DND-41 (cell line): ENCODE results near the gene PHF1.

Experiments used
- ATAC-seq: fragments of 200-7000 bp; cut with Tn5 transposase; 3 replicates; pipeline ENCODE4 v1.9.1; 2021; ENCODE audit warnings: low read depth; ENCODE audit not compliant: insufficient read depth
- DNase-seq: peaks from one replicate; pipeline ENCODE4 v3.0.0-alpha.2; 2020
- H2AFZ ChIP-seq: 2 replicates; pipeline ENCODE4 v1.6.0; 2012; ENCODE audit warnings: low read depth, low read length
- H3K27ac ChIP-seq: 2 replicates; pipeline ENCODE4 v1.5.1; 2012; ENCODE audit warnings: low read length, inconsistent platforms
- H3K27me3 ChIP-seq: fragments of 200-600 bp; sonication (generic); 2 replicates; pipeline ENCODE4 v1.6.0; 2012; ENCODE audit warnings: low read length, mild to moderate bottlenecking, inconsistent platforms; ENCODE audit not compliant: insufficient read depth, poor library complexity
- H3K36me3 ChIP-seq: 2 replicates; pipeline ENCODE4 v1.5.1; 2012; ENCODE audit warnings: low read length, inconsistent platforms; ENCODE audit not compliant: insufficient read depth
- H3K4me1 ChIP-seq: 2 replicates; pipeline ENCODE4 v1.5.1; 2012; ENCODE audit warnings: mild to moderate bottlenecking, low read length; ENCODE audit not compliant: insufficient read depth
- H3K4me2 ChIP-seq: 2 replicates; pipeline ENCODE4 v1.6.0; 2012; ENCODE audit warnings: mild to moderate bottlenecking, moderate library complexity, low read length, inconsistent platforms; ENCODE audit not compliant: insufficient read depth
- H3K4me3 ChIP-seq, 2 experiments: fragments of 200-600 bp in 1 of 2; shearing (Covaris generic) in 1 of 2; 2 replicates each; pipeline ENCODE4 v1.5.1; 2012 to 2016; ENCODE audit warnings: inconsistent platforms in 2 of 2, low read length in 2 of 2, mild to moderate bottlenecking in 2 of 2, low read depth in 1 of 2, moderate library complexity in 1 of 2
- H3K79me2 ChIP-seq: 2 replicates; pipeline ENCODE4 v1.6.0; 2012; ENCODE audit warnings: low read length, inconsistent platforms; ENCODE audit not compliant: insufficient read depth
- H3K9ac ChIP-seq: 2 replicates; pipeline ENCODE4 v1.6.0; 2012; ENCODE audit warnings: low read depth, mild to moderate bottlenecking, inconsistent platforms, low read length, moderate library complexity
- H3K9me3 ChIP-seq: 2 replicates; pipeline ENCODE4 v1.5.1; 2012; ENCODE audit warnings: low read length, moderate library complexity, mild to moderate bottlenecking, inconsistent platforms; ENCODE audit not compliant: insufficient read depth, severe bottlenecking
- H4K20me1 ChIP-seq: 2 replicates; pipeline ENCODE4 v1.6.0; 2012; ENCODE audit warnings: low read length; ENCODE audit not compliant: insufficient read depth
- EZH2 ChIP-seq: IDR thresholded peaks from 3 replicates; pipeline ENCODE4 v1.6.1; 2012; ENCODE audit warnings: borderline replicate concordance, low read depth, mild to moderate bottlenecking, moderate library complexity, low read length, inconsistent platforms; ENCODE audit not compliant: severe bottlenecking
- TF ChIP-seq, protein P1 (sequence below): IDR thresholded peaks from 2 replicates; pipeline ENCODE4 v1.5.1; 2012; ENCODE audit warnings: borderline replicate concordance, low read length, moderate library complexity, mild to moderate bottlenecking; ENCODE audit not compliant: poor library complexity, severe bottlenecking; ENCODE audit errors: extremely low read depth

The PHF1 gene

DNA sequence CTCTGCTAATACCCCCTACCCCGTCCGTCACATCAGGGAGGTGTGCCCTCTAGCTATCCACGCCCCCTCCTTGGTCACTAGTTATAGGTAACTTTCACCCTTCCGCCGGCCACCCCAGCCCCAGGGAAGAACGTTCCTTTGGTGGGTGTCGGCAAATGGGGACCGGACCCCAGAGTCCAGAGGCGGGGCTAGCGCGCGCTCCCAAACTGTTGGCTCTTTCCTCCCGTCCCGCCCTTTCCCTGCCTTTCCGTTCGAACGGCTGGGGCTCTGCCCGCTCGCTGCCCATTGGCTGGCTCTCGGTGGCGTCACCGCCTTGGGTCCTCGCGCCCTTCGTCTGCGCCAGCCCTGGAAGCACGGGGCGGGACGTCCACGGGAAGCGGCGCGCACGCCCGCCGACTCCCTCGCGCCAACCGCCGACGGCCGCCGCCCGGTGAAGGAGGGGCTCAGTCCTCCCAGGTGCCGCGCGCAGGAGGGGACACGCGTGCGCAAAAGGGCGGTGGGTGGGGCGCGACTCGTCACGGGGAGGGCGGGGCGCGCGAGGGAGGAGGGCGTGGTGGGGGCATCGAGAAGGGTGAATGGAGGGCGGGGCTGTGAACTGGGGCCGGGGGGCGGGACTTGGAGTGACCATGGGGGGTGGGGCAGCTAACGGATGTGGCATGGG lies 634 bp upstream of the PHF1 start:
- Histone ChIP-seq H3K9me3 (no peaks in the 10 kb centered on the region), H3K79me2 (peaks cover 30% of the 10 kb centered on the region), H3K27ac (peak overlapping the region; percentile 100), H3K36me3 (peaks cover 62% of the 10 kb centered on the region), H3K4me3 (peak overlapping the region; percentile 27 to 75; a peak in 3 of 4 replicates), H4K20me1 (peaks cover 15% of the 10 kb centered on the region; the same call in 1 of the 2 replicates), H3K9ac (peak overlapping the region; percentile 87), H3K4me1 (peaks cover 43% of the 10 kb centered on the region), H3K4me2 (peak overlapping the region; percentile 89), H2AFZ (peak overlapping the region; percentile 90), H3K27me3 (no peaks in the 10 kb centered on the region)
- DNase-seq = peak; percentile 98
- peak; percentile 93 for ATAC-seq
- no peak for TF ChIP-seq EZH2
- TF ChIP-seq, protein P1, sequence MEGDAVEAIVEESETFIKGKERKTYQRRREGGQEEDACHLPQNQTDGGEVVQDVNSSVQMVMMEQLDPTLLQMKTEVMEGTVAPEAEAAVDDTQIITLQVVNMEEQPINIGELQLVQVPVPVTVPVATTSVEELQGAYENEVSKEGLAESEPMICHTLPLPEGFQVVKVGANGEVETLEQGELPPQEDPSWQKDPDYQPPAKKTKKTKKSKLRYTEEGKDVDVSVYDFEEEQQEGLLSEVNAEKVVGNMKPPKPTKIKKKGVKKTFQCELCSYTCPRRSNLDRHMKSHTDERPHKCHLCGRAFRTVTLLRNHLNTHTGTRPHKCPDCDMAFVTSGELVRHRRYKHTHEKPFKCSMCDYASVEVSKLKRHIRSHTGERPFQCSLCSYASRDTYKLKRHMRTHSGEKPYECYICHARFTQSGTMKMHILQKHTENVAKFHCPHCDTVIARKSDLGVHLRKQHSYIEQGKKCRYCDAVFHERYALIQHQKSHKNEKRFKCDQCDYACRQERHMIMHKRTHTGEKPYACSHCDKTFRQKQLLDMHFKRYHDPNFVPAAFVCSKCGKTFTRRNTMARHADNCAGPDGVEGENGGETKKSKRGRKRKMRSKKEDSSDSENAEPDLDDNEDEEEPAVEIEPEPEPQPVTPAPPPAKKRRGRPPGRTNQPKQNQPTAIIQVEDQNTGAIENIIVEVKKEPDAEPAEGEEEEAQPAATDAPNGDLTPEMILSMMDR = no peak

DNA sequence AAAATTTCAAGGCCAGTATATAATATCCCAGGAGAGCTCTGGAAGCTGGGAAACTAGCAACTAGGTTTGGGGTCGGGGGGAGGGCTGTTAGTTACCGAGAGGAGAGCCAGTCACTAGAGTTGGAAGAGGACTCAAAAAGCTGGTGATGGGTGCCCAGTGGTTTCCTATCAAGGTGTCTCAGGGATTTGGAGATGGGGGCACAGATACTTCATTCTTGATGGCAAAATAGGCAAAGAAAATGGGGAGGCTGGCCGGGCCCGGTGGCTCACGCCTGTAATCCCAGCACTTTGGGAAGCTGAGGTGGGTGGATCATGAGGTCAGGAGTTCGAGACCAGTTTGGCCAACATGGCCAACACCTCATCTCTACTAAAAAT lies 805 bp downstream of the PHF1 start:
- TF ChIP-seq EZH2 = no peak
- TF ChIP-seq, protein P1 = no peak
- Histone ChIP-seq H2AFZ (no peak overlapping the region), H3K4me2 (peak overlapping the region; percentile 70), H4K20me1 (peaks cover 24% of the 10 kb centered on the region; the same call in 1 of the 2 replicates), H3K79me2 (peaks cover 43% of the 10 kb centered on the region), H3K4me3 (peak overlapping the region; percentile 69 to 75), H3K27ac (peak overlapping the region; percentile 95), H3K4me1 (peaks cover 57% of the 10 kb centered on the region), H3K9ac (peak overlapping the region; percentile 83), H3K9me3 (no peaks in the 10 kb centered on the region), H3K36me3 (peaks cover 61% of the 10 kb centered on the region), H3K27me3 (no peaks in the 10 kb centered on the region)
- DNase-seq (no peak), ATAC-seq (no peak)

DNA sequence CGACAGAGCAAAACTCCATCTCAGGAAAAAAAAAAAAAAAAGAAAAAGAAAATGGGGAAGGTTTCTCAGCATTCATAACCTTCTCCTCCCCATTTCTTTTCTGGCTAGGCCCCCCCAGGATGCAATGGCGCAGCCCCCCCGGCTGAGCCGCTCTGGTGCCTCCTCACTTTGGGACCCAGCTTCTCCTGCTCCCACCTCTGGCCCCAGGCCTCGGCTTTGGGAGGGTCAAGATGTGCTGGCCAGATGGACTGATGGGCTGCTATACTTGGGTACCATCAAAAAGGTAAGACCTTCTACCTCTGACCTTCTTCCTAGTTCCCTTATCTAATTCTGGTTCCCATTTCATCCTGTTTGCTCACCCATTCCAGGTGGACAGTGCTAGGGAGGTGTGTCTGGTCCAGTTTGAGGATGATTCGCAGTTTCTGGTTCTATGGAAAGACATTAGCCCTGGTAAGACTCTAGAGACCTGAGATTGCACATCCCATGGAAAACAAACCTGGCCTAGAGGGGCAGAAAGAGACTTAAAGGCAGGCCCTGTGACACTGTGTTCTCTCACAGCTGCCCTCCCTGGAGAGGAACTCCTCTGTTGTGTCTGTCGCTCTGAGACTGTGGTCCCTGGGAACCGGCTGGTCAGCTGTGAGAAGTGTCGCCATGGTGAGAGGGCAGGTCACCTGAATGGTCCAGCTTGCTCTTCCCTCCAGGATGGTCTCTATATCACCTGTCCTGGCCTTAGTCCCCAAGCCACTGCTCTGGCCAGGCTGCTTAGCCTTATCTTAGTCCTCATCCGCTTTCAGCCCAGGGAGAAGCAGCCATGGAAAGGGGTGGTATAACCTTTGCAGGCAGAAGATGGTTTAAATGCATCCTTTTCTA lies 1.6 kb downstream of the PHF1 start:
- peak overlapping the region; percentile 70 for H3K4me2 ChIP-seq

More for the DNA sequence above, 1.6 kb downstream of the PHF1 start:
- Histone ChIP-seq H3K9ac (peak overlapping the region; percentile 83; the same call in 1 of the 2 replicates), H3K4me3 (no peak overlapping the region), H3K4me1 (peaks cover 65% of the 10 kb centered on the region), H4K20me1 (peaks cover 28% of the 10 kb centered on the region; the same call in 1 of the 2 replicates), H3K9me3 (no peaks in the 10 kb centered on the region), H2AFZ (no peak overlapping the region), H3K27ac (no peak overlapping the region), H3K79me2 (peaks cover 51% of the 10 kb centered on the region), H3K27me3 (no peaks in the 10 kb centered on the region), H3K36me3 (peaks cover 56% of the 10 kb centered on the region)
- TF ChIP-seq, protein P1 = no peak
- TF ChIP-seq EZH2 = no peak
- ATAC-seq (no peak), DNase-seq (no peak)
